GM18499 (cell line): ENCODE results near the gene IKZF1.
A peak's percentile ranks its signal among the peaks of the same experiment; 100 is the strongest.

Experiments used
- ATAC-seq: cut with Tn5 transposase; IDR thresholded peaks from one replicate; pipeline ENCODE4 v1.9.1; 2021; ENCODE audit warnings: moderate number of reproducible peaks; ENCODE audit not compliant: insufficient read depth, unreplicated experiment

Gene IKZF1

DNA sequence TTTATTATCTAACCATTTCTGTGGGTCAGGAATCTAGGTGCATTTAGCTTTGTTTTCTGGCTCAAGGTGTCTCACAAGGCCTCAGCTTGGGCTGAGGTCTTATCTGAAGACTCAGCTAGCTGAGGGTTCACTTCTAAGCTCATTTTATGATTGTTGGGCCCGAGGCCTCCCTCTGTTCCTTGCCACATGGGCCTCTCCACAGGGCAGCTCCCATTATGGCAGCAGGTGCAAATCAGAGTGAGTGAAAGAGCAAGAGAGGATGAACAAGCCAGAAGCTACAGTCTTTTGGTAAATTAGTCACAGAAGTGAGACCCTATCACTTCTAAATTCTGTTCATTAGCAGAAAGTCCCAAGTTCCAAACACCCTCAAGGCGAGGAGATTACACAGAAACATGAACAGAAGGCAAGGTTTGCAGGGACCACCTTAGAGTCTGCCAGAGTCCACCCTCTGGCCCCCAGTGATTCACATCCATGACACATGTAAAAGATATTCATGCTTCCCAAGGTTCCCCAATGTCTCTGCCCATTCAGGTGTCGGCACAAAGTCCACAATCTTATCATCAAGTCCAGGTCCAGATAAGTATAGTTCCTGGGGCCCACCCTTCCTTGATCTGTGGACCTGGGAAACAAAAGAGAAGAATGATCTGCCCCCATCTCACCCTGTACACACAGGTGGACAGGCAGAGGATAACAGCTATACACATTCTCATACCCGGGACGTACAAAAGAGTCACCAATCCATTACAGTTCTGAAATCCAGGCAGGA is 121.9 kb downstream of the IKZF1 start:
- no peak for ATAC-seq

DNA sequence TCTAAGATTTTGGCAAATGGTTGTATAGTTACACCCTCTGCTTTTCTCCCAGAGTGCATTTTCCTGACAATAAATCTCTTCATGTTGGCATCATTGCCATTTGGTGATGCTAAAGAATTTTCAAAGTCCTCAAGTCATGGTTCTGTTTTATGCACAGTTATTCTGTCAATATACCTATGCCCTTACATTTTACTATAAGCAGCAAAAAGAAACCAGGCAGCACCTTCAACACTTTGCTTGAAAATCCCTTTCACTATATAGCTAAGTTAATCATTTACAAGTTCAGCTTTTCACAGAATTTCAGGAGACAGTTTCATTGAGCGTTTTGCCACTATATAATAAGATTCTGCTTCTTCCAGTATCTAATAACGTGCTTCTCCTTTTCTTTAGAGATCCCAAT is 123.0 kb downstream of the IKZF1 start:
- no peak for ATAC-seq

DNA sequence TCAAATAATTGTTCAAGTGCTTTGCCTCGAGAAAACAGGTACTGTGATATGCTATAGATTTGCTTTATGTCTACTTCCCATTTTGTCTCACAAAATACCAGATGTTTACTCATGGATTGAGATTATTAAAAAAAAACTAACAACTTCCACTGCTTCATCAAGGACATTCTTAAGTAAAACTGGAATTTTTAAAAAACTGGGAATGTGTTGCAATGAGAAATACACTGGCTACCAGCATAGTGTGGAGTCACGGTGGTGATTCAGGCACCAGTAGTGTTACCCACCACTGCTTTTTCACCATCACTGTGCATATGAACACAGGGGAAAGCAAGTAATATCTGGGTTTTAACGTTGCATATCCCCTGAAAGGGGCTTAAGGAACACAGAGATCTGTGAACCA is 124.4 kb downstream of the IKZF1 start:
- no peak for ATAC-seq

DNA sequence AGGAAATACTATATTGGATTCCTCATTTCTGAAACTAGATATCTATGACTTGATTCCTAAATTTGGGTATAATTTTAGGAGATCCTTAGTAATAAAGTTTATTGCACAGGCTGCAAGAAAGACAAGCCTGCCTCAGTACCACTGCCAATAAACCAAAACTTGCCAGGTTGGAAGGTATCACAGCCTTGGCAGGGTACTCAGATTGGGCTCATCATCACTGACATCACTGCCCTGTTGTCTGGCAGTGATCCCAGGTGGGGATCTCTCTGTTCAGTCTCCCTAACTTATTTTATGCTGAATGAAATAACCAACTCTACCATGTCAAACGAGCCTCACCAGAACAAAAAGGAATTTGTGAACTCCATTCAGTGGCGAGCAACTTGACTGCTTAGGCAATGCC is 126.8 kb downstream of the IKZF1 start:
- no peak for ATAC-seq

DNA sequence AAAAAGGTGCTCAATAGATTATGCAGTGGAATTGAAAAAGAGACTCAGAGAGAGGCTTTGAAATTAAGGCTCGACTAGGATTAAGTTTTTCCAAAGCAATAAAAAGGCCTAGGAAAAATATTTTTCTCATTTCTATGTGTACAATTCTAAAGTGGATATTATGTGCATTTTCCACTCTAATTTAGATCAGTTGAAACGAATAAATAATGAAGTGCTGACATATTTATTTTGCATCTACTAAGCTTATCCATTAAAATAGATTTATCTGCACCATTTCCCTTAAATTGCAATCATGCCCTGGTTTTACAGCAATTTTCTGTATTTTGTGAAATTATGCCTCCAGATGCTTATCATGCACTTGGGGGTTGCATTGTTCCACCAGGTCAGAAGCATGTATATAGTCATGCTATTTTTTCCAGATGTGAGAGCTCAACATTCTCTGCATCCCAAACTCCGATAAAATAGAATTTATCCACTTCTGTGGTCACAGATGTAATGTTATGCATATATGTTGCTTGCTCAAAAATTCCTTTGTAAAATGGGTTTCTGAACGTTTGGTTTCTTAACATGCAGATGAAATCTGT is 127.3 kb downstream of the IKZF1 start:
- ATAC-seq, result no peak

DNA sequence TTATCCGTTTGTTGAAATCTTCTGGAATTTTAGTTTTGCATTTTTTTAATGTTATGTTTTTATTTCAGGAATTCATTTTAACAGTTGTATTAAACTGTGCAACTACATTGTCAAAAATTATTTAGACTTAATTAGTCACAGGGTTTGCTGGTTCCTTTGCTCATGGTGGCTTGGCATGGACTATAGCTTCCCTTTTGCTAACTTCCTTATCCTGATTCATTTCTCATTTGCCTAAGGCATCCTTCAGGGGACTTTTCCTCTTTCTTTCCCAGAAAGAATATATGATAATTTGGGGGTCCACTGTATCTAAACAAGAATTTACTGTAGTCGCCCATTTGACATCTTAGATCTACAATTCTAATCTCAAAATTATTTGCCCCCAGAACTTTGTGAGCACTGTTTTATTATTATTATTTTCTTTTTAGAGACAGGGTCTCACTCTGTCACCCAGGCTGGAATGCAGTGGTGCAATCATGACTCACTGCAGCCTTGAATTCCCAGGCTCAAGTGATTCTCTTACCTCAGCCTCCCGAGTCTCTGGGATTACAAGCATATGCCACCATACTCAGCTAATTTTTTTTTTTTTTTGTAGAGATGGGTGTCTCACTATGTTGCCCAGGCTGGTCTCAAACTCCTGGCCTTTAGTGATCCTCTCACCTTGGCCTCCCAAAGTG is 131.8 kb downstream of the IKZF1 start:
- ATAC-seq, result no peak

DNA sequence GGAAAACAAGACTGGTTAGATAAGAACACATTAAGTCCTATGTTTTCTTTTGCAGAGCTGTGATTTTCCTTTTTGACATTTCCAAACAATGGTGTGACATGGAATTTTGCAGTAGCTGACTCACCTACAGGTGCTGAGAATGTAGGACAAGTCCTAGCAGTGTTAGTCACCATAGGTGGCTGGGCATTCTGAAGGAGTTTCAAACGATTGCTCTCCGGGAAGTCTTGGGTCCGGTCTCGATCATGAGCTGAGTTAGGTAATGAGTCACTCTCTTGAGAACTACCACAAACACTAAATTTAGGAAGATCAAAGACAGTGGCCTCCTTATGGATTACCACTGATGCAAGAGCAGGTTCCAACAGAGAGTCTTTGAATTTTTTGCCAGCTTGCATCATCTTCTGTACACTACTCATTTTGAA is 142.0 kb downstream of the IKZF1 start:
- peak; percentile 47 for ATAC-seq

DNA sequence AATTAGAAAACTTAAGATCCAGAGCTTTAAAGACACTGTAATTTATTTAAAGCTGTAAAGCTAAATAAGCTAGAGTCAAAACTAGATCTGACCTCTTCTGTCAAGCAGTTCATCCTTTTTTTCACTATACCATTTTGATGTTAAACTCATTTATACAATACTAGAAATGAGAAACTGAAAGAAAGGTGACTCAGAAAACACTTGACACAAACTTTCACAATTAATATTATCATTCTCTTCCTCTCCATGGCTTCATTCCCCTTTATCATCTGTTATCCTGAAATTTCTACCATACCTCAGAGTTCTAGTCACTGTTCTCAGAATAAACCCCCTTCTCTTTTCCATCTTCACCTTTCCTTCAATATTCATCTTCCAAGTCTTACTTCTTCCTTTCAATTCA is 144.3 kb downstream of the IKZF1 start:
- peak; percentile 34 for ATAC-seq

DNA sequence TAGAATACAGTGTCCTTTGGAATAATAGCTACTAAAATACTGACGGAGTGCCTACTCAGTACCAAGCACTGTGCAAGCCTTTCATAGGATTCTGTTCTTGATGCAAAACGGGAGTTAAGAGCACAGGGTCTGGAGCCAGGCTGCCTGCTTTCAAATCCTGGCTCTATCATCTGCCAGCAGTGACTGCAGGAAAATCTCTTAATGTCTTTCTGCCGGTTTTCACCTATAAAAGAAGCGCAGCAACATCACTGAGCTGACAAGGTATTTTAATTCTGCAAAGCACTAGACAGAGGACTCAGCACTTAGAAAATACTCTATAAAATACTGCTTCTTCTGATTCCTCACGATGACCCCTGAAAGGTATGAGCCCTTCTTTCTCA is 145.0 kb downstream of the IKZF1 start:
- ATAC-seq, result no peak

DNA sequence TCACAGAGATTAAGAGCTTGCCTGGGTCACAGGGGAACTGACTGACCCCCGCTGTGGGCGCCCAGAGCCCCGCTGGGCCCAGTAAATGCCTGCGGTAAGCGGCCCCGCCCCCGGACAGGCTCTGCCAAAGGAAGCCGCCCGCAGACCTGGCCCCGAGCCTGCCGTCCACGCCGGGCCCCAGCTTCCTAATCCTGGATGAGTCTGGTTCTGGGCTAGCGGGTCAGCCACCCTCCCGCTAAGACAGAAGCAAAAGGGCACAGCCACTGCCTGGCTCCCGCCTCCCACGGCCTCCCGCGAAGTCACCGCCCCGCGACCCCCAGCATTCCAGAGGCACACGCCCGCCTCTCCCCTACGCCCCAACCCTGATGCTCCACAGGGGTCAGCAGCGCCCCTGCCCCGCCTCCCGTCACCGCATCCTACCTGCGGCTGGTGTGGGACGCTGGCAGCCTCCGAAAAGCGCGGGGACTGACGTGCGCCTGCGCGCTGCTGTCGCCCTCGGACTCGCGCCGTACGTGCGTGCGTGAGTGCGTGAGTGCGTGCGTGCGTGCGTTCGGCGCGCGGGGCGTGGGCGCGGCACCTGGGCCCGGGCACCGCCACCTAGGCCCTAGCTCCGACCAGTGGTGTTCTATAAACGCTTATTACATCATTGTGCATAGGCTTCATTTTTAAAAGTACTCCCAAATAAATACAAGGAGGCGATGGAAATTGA is 145.5 kb downstream of the IKZF1 start, which contains the start of gene FIGNL1:
Gene FIGNL1 (minus strand): TSS at position 470 of the 709 bp plus-strand sequence. CDS start 3,063 bp downstream, outside the sequence.
- ATAC-seq, result peak; percentile 51

DNA sequence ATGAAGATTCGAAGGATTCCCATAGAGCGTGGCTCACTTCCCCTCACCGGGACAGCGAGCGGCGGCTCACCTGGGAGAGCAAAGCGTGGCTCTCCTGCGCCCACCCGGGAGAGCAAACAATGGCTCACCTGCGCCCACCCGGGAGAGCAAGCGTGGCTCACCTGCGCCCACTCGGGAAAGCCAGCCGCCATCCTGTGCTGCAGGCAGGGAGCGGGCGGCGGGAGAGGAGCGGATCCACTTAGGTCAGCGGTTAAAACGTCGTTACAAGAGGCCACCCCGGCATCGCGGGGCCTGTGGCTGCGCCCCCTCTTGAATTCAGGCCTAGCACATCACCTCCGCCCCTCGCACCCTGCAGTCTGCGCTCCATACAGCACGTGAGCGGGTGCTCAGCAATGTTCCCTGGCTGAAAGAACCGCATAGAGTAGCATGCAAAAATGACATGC is 146.1 kb downstream of the IKZF1 start:
- ATAC-seq, result no peak
